HG03442 (cell line): ENCODE measurements around the gene RUVBL1.

Source experiments
- ATAC-seq: cut with Tn5 transposase; IDR thresholded peaks from one replicate; pipeline ENCODE4 v1.9.1; 2021; ENCODE audit warnings: mild to moderate bottlenecking, moderate library complexity; ENCODE audit not compliant: unreplicated experiment

RUVBL1 gene

DNA sequence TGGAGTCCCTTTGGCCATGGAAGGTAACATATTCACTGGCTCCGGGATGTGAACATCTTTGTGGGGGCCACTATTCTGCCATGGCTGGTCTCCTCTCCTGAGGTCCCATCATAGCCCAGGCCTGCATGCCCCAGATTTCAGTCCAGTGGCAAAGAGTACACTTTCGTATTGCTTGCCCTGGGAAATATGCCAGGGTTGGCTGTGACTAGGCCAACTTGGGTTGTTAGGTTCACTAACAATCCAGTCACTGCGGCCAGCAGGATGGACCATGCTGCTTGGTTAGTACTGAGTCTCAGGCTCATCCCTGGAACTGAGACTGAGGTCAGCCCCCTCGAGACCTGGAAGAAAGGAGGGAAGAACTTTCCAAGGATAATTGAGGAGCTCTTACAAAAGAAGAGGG, 19.9 kb upstream of the RUVBL1 start:
- no peak for ATAC-seq

DNA sequence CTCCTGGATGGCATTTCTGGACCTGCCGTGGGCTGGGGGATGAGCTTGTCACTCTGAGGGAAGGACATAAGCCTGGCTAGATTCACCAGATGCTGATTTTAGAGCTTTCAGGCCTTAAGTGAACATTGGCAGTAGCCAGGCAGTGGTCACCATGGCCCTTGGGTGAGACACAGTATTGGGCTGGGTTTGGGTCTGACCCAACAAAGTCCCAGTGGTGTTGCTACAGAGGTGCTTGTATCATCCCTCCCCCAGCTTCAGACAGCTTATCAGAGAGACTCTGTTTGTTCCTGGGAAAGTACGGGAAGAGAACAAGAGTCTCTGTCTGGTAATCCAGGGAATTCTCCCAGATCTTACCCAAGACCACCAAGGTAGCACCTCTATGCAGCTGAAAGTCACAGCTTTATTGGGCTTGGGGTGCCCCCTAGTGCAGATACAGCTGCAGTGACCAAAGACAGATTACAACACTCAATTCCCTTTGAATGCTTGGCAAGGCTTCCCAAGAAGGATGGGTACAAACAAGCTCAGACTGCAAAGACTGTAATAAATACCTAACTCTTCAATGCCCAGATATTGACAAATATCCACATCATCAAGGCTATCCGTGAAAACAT, 9.8 kb upstream of the RUVBL1 start:
- no peak for ATAC-seq

- ATAC-seq, result no peak
Observed at GRCh38 chr3:128131897-128132646, 8.5 kb upstream of the RUVBL1 start.

DNA sequence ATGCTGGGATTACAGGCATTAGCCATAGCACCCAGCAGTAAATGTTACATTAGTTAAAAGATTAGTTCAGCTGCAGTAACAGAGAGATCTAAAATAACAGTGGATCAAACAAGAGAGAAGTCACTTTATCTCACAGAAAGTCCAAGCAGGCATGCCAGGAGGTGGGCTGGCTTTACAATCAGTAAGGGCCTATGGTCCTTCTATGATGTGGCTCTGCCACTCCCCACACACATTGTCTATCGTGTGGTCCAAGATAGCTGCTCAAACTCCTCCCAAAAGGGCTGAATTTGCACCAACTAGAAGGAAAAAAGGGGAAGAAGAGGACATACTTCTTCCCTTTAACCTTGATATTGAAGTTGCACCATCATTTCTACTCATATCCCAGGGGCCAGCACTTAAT, 4.6 kb upstream of the RUVBL1 start:
- ATAC-seq, result no peak

- ATAC-seq, result no peak
Observed at GRCh38 chr3:128127236-128127635, 3.6 kb upstream of the RUVBL1 start.

GRCh38 chr3:128123156-128123537, 465 bp downstream of the RUVBL1 start:
- ATAC-seq, result no peak

DNA sequence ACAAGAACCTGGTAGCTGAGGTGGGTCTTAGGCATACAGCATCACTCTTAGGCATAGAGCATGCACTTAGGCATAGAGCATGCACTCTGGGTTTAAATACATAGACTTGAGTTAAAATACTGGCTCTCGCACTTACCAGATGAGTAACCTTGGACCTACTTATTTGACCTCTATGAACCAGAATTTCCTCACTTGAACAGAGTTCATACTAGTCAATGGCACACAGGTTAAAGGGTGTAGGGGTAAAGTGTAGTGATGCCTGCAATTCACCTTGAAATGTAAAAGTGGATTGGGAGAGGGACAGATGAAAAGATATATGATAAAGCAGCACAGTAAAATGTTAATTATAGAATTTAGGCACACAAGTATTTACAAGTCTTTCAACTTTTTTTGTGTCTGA, 1.6 kb downstream of the RUVBL1 start:
- no peak for ATAC-seq

DNA sequence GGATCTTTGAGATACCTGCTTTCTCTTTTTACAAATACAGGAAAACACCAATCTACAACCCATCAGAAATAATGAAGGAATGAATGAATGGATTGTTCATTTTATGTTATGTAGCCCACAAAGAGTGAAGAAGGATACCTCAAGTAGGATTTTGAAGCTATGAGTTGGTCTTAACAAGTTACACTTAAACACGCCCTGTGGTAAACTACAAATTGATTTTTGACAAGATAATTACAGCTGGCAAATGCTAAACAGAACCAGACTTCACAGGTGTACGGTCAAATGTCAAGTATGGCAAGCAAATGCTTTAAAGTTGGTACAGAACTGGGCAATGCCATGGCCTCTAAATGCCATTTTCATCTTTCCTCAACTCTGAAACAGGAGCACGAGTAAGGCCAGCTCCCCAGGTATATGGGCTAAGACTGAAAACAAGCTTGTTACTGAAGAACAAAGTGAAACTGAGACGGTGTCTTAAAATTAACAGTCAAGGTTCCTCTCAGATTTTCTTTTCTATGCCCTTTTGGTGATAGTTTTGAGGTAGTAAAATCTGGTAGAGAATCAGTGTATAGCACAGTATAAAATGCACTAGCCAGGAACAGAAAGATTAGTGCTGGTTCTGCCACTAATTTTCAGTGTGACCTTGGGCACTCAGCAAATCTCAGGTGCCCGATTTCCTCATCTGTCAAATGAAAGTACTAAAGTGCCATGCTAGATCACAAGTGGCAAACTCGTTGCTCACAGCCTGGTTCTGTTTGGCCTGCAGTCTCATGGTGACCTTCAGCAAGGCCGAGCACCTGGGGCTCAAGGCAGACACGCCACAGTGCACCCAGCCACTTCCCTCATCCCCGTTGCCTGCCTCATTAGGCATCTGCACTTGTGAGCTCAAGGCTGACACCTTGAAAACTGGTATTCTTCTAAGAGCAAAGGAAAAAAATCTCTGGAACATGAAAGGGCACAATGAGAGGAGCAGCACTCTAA, 9.5 kb downstream of the RUVBL1 start:
- ATAC-seq, result no peak

GRCh38 chr3:128112357-128112968, 11.1 kb downstream of the RUVBL1 start:
- ATAC-seq, result no peak

- ATAC-seq, result no peak
Observed at GRCh38 chr3:128111147-128111546, 12.5 kb downstream of the RUVBL1 start.

DNA sequence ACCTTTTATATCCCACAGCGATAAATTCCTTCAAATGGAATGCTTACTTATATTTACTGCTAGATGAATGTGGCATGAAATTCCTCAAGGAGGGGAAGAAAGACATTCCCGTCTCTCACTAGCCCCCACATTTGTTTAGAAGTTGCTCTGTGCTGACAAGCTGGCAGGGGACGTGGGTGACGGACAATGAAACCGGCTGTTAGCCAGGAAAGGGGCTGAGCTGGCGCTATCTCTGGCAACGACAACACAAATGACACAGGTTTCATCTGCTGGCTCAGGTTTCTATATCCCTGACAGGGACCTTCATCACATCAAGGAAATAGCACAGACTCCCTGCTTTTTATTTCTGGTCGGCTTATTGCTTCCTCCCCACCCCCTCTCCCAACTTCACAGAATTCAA, 15.8 kb downstream of the RUVBL1 start:
- ATAC-seq, result no peak

DNA sequence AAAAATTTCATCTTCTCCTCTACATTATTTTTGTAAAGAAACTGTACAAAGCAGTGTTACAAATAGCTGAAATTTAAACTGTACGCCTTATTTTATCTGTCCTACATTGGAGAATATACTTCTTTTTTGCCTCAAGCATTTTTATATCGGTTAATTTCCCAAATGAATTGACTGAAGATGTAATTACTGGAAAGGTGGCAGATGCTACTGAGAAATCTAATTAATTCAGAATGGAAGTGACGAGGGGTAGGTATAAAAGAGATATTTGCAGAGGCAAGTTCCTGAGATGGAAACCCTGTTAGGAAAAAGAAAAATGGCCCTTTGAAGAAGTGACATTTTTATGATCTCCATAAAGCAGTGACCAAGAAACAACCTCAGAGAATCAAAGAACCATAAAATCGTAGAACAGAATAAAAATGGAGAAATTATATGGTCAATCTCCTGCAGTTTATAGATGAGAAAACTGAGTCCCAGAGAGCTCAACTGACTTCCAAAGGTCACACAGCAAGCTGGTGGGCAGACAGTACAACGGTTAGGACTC, 20.4 kb downstream of the RUVBL1 start:
- no peak for ATAC-seq

DNA sequence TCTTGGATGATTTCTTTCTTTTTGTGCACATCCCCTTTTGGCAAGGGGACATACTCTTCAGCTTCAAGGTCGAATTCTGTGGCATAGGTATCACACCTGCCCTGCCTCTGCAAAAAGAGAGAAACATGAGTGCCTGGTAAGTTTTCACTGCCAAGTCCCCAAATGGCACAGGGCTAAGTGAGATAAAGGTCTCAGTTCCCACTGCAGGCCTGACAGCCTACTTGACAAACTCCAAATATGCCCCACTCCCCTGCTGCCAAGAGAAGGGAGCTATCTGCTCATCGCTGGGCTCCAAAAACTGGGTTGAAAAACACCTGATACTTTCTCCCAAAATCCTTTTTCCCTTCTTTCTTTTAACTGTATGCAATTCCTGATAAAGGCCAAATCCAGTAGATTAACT, 23.0 kb downstream of the RUVBL1 start:
- ATAC-seq, result no peak

DNA sequence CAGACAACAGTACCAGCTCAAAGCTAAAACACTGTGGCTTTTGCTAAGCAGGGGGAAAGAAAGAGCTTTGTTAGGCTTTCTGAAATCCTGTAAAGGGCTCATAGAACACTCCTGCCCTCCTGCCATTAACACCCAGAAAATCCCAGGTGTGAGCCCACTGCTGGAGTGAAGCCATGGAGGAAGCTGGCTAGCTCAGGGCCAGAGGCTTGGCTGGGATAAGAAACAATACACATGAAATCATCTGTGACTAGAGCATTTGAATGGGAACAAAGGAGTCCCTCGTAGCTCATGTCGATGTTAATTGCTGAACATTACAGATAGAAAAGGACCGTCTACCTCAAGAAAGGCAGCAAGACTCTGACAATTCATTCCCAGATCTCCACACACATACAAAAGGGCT, 23.5 kb downstream of the RUVBL1 start:
- no peak for ATAC-seq

DNA sequence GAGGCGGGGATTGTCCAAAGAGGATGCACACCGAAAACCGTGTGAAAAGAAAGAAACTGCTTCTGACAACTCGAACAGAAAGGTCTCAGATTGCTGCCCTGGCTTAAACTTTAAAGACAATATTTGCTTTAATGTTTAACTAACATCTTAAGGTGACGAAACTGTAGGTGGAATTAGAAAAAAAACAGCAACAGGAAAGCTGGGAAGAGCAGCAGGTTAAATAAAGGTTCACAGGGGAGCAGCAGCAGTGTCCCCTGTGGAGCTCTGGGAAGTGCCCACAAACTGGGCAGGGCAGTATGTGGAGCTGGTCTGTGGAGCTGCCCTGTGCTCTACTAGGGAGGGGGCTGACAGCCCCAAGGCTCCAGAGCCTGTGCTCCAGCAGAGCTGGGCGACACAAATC, 25.4 kb downstream of the RUVBL1 start:
- ATAC-seq, result no peak

- ATAC-seq, result peak; percentile 60
Observed at GRCh38 chr3:128095222-128095703, 28.3 kb downstream of the RUVBL1 start.

GRCh38 chr3:128094295-128095151, 29.1 kb downstream of the RUVBL1 start:
- ATAC-seq, result no peak

GRCh38 chr3:128091586-128091985, 32.0 kb downstream of the RUVBL1 start:
- ATAC-seq, result no peak

DNA sequence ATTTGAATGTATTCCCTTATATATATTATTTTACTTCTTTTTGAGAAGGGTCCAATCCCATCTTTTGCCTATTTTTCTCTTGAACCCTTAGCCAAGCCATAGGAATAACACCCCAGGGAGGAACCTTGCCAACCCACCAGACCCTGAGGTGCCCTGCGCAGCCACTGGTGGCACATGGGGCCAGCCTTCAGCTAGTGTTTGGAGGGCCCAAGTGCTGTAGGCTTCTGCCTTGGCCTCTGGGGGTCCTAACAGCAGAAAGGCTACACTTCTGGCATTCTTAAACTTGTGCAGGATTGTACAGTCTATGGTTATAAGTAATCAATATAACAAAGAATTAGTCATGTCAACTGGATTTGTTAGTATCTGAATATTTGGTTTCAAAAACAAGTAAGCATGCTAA, 34.5 kb downstream of the RUVBL1 start:
- no peak for ATAC-seq

GRCh38 chr3:128084675-128085021, 39.0 kb downstream of the RUVBL1 start:
- ATAC-seq, result no peak
